RWPE2 (cell line): ENCODE data around the gene PATJ.
"Not testable (repeated sequence)": the region's sequence is repeated elsewhere in the genome, so short reads cannot be mapped to it uniquely, and the experiment has no call there.

Experiments used
- ATAC-seq: fragments of 200-7000 bp; cut with Tn5 transposase; 3 replicates; pipeline ENCODE4 v1.9.1; 2021; ENCODE audit warnings: low read depth
- DNase-seq: peaks from one replicate; pipeline ENCODE4 v3.0.0-alpha.2; 2020; ENCODE audit warnings: low spot score
- H3K27ac ChIP-seq: fragments of 450-650 bp; 2 replicates; pipeline ENCODE4 v1.5.1; 2017; ENCODE audit warnings: mild to moderate bottlenecking; ENCODE audit not compliant: poor library complexity, severe bottlenecking
- H3K27me3 ChIP-seq: fragments of 250-450 bp; sonication (Bioruptor Pico); 2 replicates; pipeline ENCODE4 v1.5.1; 2021; ENCODE audit warnings: mild to moderate bottlenecking, moderate library complexity; ENCODE audit not compliant: insufficient read depth, poor library complexity, severe bottlenecking
- H3K36me3 ChIP-seq: fragments of 250-450 bp; sonication (Bioruptor Pico); 2 replicates; pipeline ENCODE4 v1.5.1; 2020; ENCODE audit warnings: low read depth, mild to moderate bottlenecking, moderate library complexity
- H3K4me1 ChIP-seq: fragments of 250-450 bp; sonication (Bioruptor Pico); 2 replicates; pipeline ENCODE4 v1.5.1; 2021; ENCODE audit warnings: mild to moderate bottlenecking, moderate library complexity; ENCODE audit not compliant: insufficient read depth, poor library complexity, severe bottlenecking
- H3K4me3 ChIP-seq: fragments of 250-450 bp; sonication (Bioruptor Pico); 2 replicates; pipeline ENCODE4 v1.5.1; 2021; ENCODE audit warnings: mild to moderate bottlenecking, moderate library complexity; ENCODE audit not compliant: severe bottlenecking
- H3K9me3 ChIP-seq: fragments of 250-450 bp; sonication (Bioruptor Pico); 2 replicates; pipeline ENCODE4 v1.5.1; 2021; ENCODE audit warnings: mild to moderate bottlenecking, moderate library complexity; ENCODE audit not compliant: severe bottlenecking
- TF ChIP-seq, protein P1 (sequence below): fragments of 450-650 bp; IDR thresholded peaks from one replicate; pipeline ENCODE4 v1.5.1; 2017; ENCODE audit warnings: mild to moderate bottlenecking, moderate library complexity; ENCODE audit not compliant: poor library complexity, severe bottlenecking

PATJ gene

DNA sequence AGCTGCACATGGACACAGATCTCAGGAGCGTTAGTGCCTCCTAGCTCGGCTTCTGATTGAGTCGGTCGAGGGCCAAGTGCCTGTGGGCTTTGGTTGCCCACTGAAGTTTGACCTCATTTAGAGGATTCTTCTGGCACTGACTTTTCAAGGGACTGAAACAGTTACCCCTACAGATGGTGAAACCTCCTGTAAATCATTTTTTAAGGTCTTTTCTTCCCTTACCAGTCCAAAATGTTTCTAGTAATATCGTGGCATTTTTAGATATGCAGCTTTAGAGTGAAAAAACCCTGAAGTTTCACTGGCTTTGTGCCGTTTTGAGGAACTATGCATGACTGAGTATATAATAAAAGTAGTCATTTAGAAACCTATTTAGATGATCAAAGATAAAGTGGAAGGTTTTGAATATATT, 417.7 kb downstream of the PATJ start:
- TF ChIP-seq, protein P1, sequence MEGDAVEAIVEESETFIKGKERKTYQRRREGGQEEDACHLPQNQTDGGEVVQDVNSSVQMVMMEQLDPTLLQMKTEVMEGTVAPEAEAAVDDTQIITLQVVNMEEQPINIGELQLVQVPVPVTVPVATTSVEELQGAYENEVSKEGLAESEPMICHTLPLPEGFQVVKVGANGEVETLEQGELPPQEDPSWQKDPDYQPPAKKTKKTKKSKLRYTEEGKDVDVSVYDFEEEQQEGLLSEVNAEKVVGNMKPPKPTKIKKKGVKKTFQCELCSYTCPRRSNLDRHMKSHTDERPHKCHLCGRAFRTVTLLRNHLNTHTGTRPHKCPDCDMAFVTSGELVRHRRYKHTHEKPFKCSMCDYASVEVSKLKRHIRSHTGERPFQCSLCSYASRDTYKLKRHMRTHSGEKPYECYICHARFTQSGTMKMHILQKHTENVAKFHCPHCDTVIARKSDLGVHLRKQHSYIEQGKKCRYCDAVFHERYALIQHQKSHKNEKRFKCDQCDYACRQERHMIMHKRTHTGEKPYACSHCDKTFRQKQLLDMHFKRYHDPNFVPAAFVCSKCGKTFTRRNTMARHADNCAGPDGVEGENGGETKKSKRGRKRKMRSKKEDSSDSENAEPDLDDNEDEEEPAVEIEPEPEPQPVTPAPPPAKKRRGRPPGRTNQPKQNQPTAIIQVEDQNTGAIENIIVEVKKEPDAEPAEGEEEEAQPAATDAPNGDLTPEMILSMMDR = no peak
- H3K36me3 ChIP-seq = peaks cover 4% of the 10 kb centered on the region
- no peak for ATAC-seq
- no peaks in the 10 kb centered on the region for H3K27me3 ChIP-seq
- H3K9me3 ChIP-seq = no peaks in the 10 kb centered on the region
- H3K27ac ChIP-seq = no peak overlapping the region
- no peak for DNase-seq
- no peaks in the 10 kb centered on the region for H3K4me1 ChIP-seq
- no peak overlapping the region for H3K4me3 ChIP-seq

DNA sequence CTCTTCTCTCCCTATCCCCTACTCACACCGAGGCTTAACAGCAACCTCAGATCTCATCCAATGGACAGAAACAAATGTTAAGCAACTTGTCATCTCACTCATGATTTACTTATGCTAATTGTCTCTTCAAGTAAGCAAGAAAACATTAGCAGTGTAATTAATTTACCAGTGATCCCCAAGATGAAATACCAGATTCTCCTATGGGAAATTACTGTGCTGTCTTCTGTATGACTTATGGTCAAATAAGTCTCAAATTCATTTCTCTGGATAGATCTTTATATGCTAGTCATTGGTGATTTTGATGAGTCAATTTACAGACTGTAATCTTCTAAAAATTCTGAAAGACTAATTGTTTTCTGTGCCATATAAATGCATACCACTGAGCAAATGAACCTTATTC, 419.4 kb downstream of the PATJ start:
- Histone ChIP-seq H3K4me3 (no peak overlapping the region), H3K27ac (no peak overlapping the region), H3K4me1 (no peaks in the 10 kb centered on the region), H3K36me3 (peaks cover 4% of the 10 kb centered on the region), H3K9me3 (no peaks in the 10 kb centered on the region), H3K27me3 (no peaks in the 10 kb centered on the region)
- DNase-seq (no peak), ATAC-seq (no peak)
- TF ChIP-seq, protein P1 = no peak

GRCh38 chr1:62170380-62170779, 428.1 kb downstream of the PATJ start:
- not testable (repeated sequence) for DNase-seq, H3K4me3 ChIP-seq, H3K36me3 ChIP-seq, ATAC-seq, H3K9me3 ChIP-seq, H3K27ac ChIP-seq, H3K4me1 ChIP-seq, H3K27me3 ChIP-seq

- Histone ChIP-seq H3K4me1 (peaks cover 2% of the 10 kb centered on the region), H3K27ac (no peak overlapping the region)
- peak; percentile 56; the same call in 2 of the 3 replicates for ATAC-seq
These were observed 433.4 kb downstream of the PATJ start for GRCh38 chr1:62175568-62176179.

GRCh38 chr1:62176597-62177312, 434.5 kb downstream of the PATJ start:
- TF ChIP-seq, protein P1 = no peak
- no peaks in the 10 kb centered on the region for H3K9me3 ChIP-seq

More at GRCh38 chr1:62175568-62176179, 433.4 kb downstream of the PATJ start:
- no peaks in the 10 kb centered on the region for H3K27me3 ChIP-seq
- no peak for DNase-seq
- H3K4me3 ChIP-seq = no peak overlapping the region
- H3K36me3 ChIP-seq = no peaks in the 10 kb centered on the region
- no peaks in the 10 kb centered on the region for H3K9me3 ChIP-seq
- TF ChIP-seq, protein P1 = peak; percentile 88

More at GRCh38 chr1:62176597-62177312, 434.5 kb downstream of the PATJ start:
- H3K36me3 ChIP-seq = no peaks in the 10 kb centered on the region
- H3K4me3 ChIP-seq = no peak overlapping the region
- no peak overlapping the region for H3K27ac ChIP-seq
- ATAC-seq (no peak), DNase-seq (no peak)
- peaks cover 2% of the 10 kb centered on the region for H3K4me1 ChIP-seq
- H3K27me3 ChIP-seq = no peaks in the 10 kb centered on the region
